ENCODE data around the gene SEC31B.

Gene SEC31B

DNA sequence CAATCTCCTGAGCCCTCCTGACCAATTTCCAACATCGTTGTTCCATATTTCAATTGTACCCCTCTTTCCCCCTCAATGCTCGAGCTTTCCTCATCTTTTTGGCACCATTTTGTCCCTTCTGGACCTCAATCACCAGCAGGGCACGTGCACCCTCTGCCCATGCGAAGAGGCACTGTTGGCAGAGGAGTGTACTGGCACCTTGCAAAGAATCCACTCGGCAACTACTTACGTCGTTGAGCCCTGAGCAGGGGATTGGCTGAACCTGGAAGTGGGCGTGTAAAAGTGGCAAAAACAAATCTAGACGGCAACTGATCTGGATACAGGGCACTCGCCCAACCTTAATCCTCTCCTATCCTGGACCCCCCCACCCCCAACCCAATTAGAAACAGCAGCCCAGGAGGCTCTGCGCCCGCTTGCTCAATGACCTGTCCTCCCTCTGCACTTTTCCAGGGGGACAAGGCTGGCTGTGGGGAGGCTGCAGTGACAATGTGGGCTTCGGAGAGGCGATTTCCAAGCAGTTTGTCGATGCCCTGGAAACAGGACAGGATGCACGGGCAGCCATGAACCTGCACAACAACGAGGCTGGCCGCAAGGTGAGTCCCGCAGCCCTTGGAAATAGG lies 38.1 kb downstream of the SEC31B start:
- CTCF ChIA-PET: interaction anchor here (0.6 to 4.2 kb wide), 17 partner anchors 11 to 400 kb away, joined by 3 to 40 read pairs (median 11); partner anchors contain the start of genes NDUFB8 and SEC31B
- POLR2A ChIA-PET: no interaction called here
- Histone ChIP-seq H3K9me3 (ENCODE audit: control insufficient read depth, insufficient read depth, low read depth, low read length) (no peaks in the 10 kb centered on the region), H3K36me3 (ENCODE audit: control insufficient read depth in 2 of 2, insufficient read depth in 1 of 2, low read length in 2 of 2) (peaks cover 0 to 17% of the 10 kb centered on the region in 2 experiments; a peak in 1 of 3 replicates), H3K4me1 (ENCODE audit: control insufficient read depth, insufficient read depth, low read length) (peaks cover 8% of the 10 kb centered on the region), H3K4me3 (ENCODE audit: low read depth, low read length) (peak overlapping the region; percentile 40), H3K27ac (ENCODE audit: extremely low read depth, low read depth, low read length) (no peak overlapping the region; the same call in 1 of the 2 replicates)
- TF ChIP-seq, protein P1, sequence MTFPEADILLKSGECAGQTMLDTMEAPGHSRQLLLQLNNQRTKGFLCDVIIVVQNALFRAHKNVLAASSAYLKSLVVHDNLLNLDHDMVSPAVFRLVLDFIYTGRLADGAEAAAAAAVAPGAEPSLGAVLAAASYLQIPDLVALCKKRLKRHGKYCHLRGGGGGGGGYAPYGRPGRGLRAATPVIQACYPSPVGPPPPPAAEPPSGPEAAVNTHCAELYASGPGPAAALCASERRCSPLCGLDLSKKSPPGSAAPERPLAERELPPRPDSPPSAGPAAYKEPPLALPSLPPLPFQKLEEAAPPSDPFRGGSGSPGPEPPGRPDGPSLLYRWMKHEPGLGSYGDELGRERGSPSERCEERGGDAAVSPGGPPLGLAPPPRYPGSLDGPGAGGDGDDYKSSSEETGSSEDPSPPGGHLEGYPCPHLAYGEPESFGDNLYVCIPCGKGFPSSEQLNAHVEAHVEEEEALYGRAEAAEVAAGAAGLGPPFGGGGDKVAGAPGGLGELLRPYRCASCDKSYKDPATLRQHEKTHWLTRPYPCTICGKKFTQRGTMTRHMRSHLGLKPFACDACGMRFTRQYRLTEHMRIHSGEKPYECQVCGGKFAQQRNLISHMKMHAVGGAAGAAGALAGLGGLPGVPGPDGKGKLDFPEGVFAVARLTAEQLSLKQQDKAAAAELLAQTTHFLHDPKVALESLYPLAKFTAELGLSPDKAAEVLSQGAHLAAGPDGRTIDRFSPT (tag by site-specific recombination; IDR thresholded peaks at IDR 0.05): peak; percentile 100
- TF ChIP-seq ZBTB17 (tag by site-specific recombination; IDR thresholded peaks at IDR 0.05) (peak; percentile 71), SP3 (tag by site-specific recombination; IDR thresholded peaks at IDR 0.05) (peak; percentile 12; the same call in 1 of the 2 replicates), ZBTB8A (tag by site-specific recombination; IDR thresholded peaks at IDR 0.05) (peak; percentile 63; the same call in 1 of the 2 replicates), ZNF549 (tag by site-specific recombination; IDR thresholded peaks at IDR 0.05) (no peak), SP2 (tag by site-specific recombination; IDR thresholded peaks at IDR 0.05) (no peak), ZNF585B (tag by site-specific recombination; IDR thresholded peaks at IDR 0.05) (0 out of 2 replicates have a peak, but pooled peaks have one; percentile 33), YY2 (tag by site-specific recombination; IDR thresholded peaks at IDR 0.05) (no peak), HOXD13 (CRISPR knock-in tag; IDR thresholded peaks at IDR 0.05; ENCODE audit: borderline replicate concordance) (no peak), ZNF76 (tag by site-specific recombination; IDR thresholded peaks at IDR 0.05; ENCODE audit: borderline replicate concordance, low read depth) (0 out of 2 replicates have a peak, but pooled peaks have one; percentile 6), SP7 (tag by site-specific recombination; IDR thresholded peaks at IDR 0.05) (no peak), ZNF239 (tag by site-specific recombination; IDR thresholded peaks at IDR 0.05) (no peak), ZNF600 (tag by site-specific recombination; IDR thresholded peaks at IDR 0.05) (peak; percentile 74; the same call in 1 of the 2 replicates), ZNF311 (tag by site-specific recombination; IDR thresholded peaks at IDR 0.05; ENCODE audit: borderline replicate concordance) (no peak), ZFP3 (tag by site-specific recombination; IDR thresholded peaks at IDR 0.05; ENCODE audit: low read depth) (0 out of 2 replicates have a peak, but pooled peaks have one; percentile 32), KLF9 (tag by site-specific recombination; IDR thresholded peaks at IDR 0.05; ENCODE audit: low read depth) (peak; percentile 52; the same call in 1 of the 2 replicates)
- TF ChIP-seq, protein P2, sequence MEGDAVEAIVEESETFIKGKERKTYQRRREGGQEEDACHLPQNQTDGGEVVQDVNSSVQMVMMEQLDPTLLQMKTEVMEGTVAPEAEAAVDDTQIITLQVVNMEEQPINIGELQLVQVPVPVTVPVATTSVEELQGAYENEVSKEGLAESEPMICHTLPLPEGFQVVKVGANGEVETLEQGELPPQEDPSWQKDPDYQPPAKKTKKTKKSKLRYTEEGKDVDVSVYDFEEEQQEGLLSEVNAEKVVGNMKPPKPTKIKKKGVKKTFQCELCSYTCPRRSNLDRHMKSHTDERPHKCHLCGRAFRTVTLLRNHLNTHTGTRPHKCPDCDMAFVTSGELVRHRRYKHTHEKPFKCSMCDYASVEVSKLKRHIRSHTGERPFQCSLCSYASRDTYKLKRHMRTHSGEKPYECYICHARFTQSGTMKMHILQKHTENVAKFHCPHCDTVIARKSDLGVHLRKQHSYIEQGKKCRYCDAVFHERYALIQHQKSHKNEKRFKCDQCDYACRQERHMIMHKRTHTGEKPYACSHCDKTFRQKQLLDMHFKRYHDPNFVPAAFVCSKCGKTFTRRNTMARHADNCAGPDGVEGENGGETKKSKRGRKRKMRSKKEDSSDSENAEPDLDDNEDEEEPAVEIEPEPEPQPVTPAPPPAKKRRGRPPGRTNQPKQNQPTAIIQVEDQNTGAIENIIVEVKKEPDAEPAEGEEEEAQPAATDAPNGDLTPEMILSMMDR (tag by site-specific recombination; IDR thresholded peaks at IDR 0.05): peak; percentile 29; the same call in 1 of the 2 replicates
- TF ChIP-seq, protein P3, sequence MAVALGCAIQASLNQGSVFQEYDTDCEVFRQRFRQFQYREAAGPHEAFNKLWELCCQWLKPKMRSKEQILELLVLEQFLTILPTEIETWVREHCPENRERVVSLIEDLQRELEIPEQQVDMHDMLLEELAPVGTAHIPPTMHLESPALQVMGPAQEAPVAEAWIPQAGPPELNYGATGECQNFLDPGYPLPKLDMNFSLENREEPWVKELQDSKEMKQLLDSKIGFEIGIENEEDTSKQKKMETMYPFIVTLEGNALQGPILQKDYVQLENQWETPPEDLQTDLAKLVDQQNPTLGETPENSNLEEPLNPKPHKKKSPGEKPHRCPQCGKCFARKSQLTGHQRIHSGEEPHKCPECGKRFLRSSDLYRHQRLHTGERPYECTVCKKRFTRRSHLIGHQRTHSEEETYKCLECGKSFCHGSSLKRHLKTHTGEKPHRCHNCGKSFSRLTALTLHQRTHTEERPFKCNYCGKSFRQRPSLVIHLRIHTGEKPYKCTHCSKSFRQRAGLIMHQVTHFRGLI (tag by site-specific recombination; IDR thresholded peaks at IDR 0.05): peak; percentile 95
- TF ChIP-seq, protein P4, sequence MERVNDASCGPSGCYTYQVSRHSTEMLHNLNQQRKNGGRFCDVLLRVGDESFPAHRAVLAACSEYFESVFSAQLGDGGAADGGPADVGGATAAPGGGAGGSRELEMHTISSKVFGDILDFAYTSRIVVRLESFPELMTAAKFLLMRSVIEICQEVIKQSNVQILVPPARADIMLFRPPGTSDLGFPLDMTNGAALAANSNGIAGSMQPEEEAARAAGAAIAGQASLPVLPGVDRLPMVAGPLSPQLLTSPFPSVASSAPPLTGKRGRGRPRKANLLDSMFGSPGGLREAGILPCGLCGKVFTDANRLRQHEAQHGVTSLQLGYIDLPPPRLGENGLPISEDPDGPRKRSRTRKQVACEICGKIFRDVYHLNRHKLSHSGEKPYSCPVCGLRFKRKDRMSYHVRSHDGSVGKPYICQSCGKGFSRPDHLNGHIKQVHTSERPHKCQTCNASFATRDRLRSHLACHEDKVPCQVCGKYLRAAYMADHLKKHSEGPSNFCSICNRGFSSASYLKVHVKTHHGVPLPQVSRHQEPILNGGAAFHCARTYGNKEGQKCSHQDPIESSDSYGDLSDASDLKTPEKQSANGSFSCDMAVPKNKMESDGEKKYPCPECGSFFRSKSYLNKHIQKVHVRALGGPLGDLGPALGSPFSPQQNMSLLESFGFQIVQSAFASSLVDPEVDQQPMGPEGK (tag by site-specific recombination; IDR thresholded peaks at IDR 0.05): peak; percentile 96
- TF ChIP-seq, protein P5, sequence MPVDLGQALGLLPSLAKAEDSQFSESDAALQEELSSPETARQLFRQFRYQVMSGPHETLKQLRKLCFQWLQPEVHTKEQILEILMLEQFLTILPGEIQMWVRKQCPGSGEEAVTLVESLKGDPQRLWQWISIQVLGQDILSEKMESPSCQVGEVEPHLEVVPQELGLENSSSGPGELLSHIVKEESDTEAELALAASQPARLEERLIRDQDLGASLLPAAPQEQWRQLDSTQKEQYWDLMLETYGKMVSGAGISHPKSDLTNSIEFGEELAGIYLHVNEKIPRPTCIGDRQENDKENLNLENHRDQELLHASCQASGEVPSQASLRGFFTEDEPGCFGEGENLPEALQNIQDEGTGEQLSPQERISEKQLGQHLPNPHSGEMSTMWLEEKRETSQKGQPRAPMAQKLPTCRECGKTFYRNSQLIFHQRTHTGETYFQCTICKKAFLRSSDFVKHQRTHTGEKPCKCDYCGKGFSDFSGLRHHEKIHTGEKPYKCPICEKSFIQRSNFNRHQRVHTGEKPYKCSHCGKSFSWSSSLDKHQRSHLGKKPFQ (tag by site-specific recombination; IDR thresholded peaks at IDR 0.05): no peak

Data from HEK293 (cell line).